Heart left ventricle (tissue), 16 donors: ENCODE data around the gene MEF2D. TPM values are rescaled to one million over a fixed set of nuclear protein-coding genes. Genes with fewer than 3 reads are reported as not detected.

Experiments used
- ATAC-seq, 4 donors: fragments of 200-7000 bp; cut with Tn5 transposase; one replicate each; pipeline ENCODE4 v1.9.1; 2020 to 2022; ENCODE audit warnings: moderate library complexity in 4 of 4, mild to moderate bottlenecking in 3 of 4, moderate number of reproducible peaks in 1 of 4
- DNase-seq, 5 donors: peaks; one replicate each; pipeline ENCODE4 v3.0.0-alpha.2; 2020
- H3K27ac ChIP-seq, 12 donors: fragments of 200-600 bp; sonication (generic) in 4 of 12; one replicate each; pipeline versions ENCODE4 v1.5.0 to v1.8.0; 2016 to 2022; ENCODE audit warnings: mild to moderate bottlenecking in 2 of 12
- H3K27me3 ChIP-seq, 9 donors: fragments of 200-600 bp; sonication (generic) in 2 of 9; one replicate each; pipeline versions ENCODE4 v1.5.1 to v1.8.0; 2016 to 2022; ENCODE audit warnings: mild to moderate bottlenecking in 3 of 9
- H3K36me3 ChIP-seq, 9 donors: fragments of 200-600 bp; sonication (generic) in 2 of 9; one replicate each; pipeline versions ENCODE4 v1.5.0 to v1.8.0; 2018 to 2022; ENCODE audit warnings: mild to moderate bottlenecking in 2 of 9
- H3K4me1 ChIP-seq, 12 donors: fragments of 200-600 bp; sonication (generic) in 4 of 12; one replicate each; pipeline versions ENCODE4 v1.5.0 to v1.8.0; 2016 to 2022; ENCODE audit warnings: mild to moderate bottlenecking in 3 of 12
- H3K4me3 ChIP-seq, 12 donors: fragments of 200-600 bp; sonication (generic) in 4 of 12; one replicate each; pipeline versions ENCODE4 v1.5.0 to v1.8.0; 2017 to 2022; ENCODE audit warnings: mild to moderate bottlenecking in 9 of 12, moderate library complexity in 4 of 12
- H3K9me3 ChIP-seq, 12 donors: fragments of 200-600 bp; sonication (generic) in 4 of 12; one replicate each; pipeline versions ENCODE4 v1.5.0 to v1.8.0; 2016 to 2022; ENCODE audit warnings: mild to moderate bottlenecking in 1 of 12
- POLR2A ChIP-seq, 2 donors: fragments of 450-650 bp; IDR thresholded peaks; one replicate each; pipeline ENCODE4 v1.6.1; 2017; ENCODE audit warnings: antibody characterized with exemption in 2 of 2, mild to moderate bottlenecking in 2 of 2, moderate library complexity in 2 of 2
- WGBS, 4 donors: extraction: QIAGEN DNeasy Blood & Tissue Kit in 2 of 4; methylation state at CpG; one replicate each; pipeline versions ENCODE4 v1.1.5 to v1.1.7; 2013 to 2018; 5-methylcytosine and 5-hydroxymethylcytosine counted together
- intact Hi-C, 10 donors: fragments of 100-400 bp; cut with DNase I; formaldehyde crosslinking; loops; one replicate each; pipeline versions ENCODE4 v1.11.1 to v1.14.2; 2022
- polyA plus RNA-seq, 2 donors: library from polyadenylated mRNA; stranded (reverse); fragments of 200-250 nt; gene quantifications; one replicate each; pipeline ENCODE4 v1.2.3, GENCODE V29; 2013
- total RNA-seq, 9 donors: library from RNA; depleted of rRNA in 2 of 9; stranded (reverse); fragments of >200 nt in 2 of 9; fragmentation: NEBNext Ultra II Directional in 3 of 9; extraction: Animal tissue kit (Norgen Biotek cat#: 25700) in 3 of 9; gene quantifications; one replicate each; pipeline versions ENCODE4 v1.1.0 to v1.2.4, GENCODE V29; 2016 to 2023
- TF ChIP-seq, protein P1 (sequence below), 12 donors: fragments of 200-600 bp; sonication (generic) in 4 of 12; IDR thresholded peaks; one replicate each; pipeline versions ENCODE4 v1.5.0 to v1.8.0; 2018 to 2022; ENCODE audit warnings: antibody characterized with exemption in 12 of 12, mild to moderate bottlenecking in 5 of 12
- donor health status: ischemic (EF 13 %, LVEDD 7.1; RV severe dilation, severe dysfunction).
- donor health status: healthy with polysubstance abuse.
- donor health status: DM: no; HTN: yes; CAD: no.
- donor health status: DM: no; HTN: no; CAD: no.
- donor health status: ischemic (EF 25% LVEDD 6.9; RV normal size, moderate dysfunction).
- donor health status: ischemic (EF 25% LVEDD 5.7; RV mildly dilated, moderate dysfunction).
- donor health status: healthy.
- donor health status: DM: yes; HTN: yes; CAD: no.
- donor health status: ischemic (EF 35%, LVEDD 5.7; RV mildly dilated, moderate dysfunction).
- donor health status: nonischemic (EF 11% LVEDD 7.7; RV severe dilation, severe dysfunction).
- donor health status: DM: yes; HTN: yes; CAD: no.
- donor health status: PGD.
- donor health status: ischemic (EF 29% LVEDD 5.4; RV normal size, mild dysfunction).
- donor health status: nonischemic (EF 23%, LVEDD 6.1; RV moderate dilation, normal function).

Gene MEF2D
- total and polyA plus RNA-seq, 11 donors, result 40.5 to 203 (median 92.3) TPM

DNA sequence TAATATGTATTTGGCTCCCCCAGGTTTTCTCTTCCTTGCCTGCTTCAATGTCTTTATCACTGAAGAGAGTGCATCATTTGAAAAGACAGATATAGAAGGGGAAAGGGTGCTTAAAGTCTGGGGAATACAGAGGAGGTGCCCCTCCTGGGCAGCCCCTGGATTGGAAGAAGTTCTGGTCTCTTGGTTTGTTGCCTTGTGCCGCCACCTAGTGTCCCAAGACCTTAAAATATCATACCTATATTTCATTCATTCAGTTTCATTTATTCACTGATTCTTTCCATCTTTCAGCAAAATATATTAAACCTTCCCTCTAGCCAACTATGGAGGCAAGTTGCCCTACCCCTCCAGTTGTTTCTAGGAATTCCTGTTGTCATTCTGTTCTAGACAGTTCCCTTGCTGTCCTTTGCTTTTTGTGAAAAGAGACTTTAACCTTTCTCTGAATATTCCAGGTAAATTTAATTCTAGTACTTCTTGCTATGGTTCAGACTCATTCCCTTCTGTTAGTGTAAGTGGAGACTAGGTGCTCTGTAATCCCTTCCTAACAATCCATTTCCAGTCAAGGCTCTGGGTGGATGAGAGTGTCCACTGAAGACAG lies 56.1 kb downstream of the MEF2D start:
- no peak overlapping the region for H3K4me3 ChIP-seq
- no peaks in the 10 kb centered on the region for H3K36me3 ChIP-seq
- intact Hi-C loops, result loop anchor here in 8 of 10 donors (1.0 to 10.0 kb wide), 3 partner anchors 59 to 90 kb away; no protein-coding TSS in a partner anchor
- peaks cover 0 to 10% (median 0%) of the 10 kb centered on the region in 12 donors for H3K4me1 ChIP-seq
- DNase-seq, result no peak
- WGBS, 4 donors, result 25 to 50% (median 33%) methylated on average over 1 of the region's 1 CpG
- no peak for TF ChIP-seq POLR2A (IDR thresholded peaks at IDR 0.05)
- TF ChIP-seq, protein P1, sequence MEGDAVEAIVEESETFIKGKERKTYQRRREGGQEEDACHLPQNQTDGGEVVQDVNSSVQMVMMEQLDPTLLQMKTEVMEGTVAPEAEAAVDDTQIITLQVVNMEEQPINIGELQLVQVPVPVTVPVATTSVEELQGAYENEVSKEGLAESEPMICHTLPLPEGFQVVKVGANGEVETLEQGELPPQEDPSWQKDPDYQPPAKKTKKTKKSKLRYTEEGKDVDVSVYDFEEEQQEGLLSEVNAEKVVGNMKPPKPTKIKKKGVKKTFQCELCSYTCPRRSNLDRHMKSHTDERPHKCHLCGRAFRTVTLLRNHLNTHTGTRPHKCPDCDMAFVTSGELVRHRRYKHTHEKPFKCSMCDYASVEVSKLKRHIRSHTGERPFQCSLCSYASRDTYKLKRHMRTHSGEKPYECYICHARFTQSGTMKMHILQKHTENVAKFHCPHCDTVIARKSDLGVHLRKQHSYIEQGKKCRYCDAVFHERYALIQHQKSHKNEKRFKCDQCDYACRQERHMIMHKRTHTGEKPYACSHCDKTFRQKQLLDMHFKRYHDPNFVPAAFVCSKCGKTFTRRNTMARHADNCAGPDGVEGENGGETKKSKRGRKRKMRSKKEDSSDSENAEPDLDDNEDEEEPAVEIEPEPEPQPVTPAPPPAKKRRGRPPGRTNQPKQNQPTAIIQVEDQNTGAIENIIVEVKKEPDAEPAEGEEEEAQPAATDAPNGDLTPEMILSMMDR (IDR thresholded peaks at IDR 0.05), result peak in 8 of 12 donors; percentile 22 to 40 (median 35)
- peaks cover 18 to 74% (median 51%) of the 10 kb centered on the region in 9 donors for H3K27me3 ChIP-seq
- no peaks in the 10 kb centered on the region for H3K9me3 ChIP-seq
- no peak for ATAC-seq
- no peak overlapping the region for H3K27ac ChIP-seq

GRCh38 chr1:156443286-156443685 lies 57.3 kb downstream of the MEF2D start:
- WGBS, 4 donors, result 62 to 71% (median 65%) methylated on average over 6 of the region's 6 CpGs
- H3K9me3 ChIP-seq, result no peaks in the 10 kb centered on the region
- peaks cover 22 to 83% (median 64%) of the 10 kb centered on the region in 9 donors for H3K27me3 ChIP-seq
- no peak for TF ChIP-seq POLR2A (IDR thresholded peaks at IDR 0.05)
- TF ChIP-seq, protein P1 (IDR thresholded peaks at IDR 0.05), result no peak
- H3K4me1 ChIP-seq, result peaks cover 0 to 10% (median 0%) of the 10 kb centered on the region in 12 donors
- no peak for DNase-seq
- intact Hi-C loops, result loop anchor here in 2 of 10 donors (1.0 to 10.0 kb wide), 2 partner anchors 56 to 88 kb away; no protein-coding TSS in a partner anchor
- no peak for ATAC-seq
- H3K27ac ChIP-seq, result no peak overlapping the region
- no peak overlapping the region for H3K4me3 ChIP-seq
- no peaks in the 10 kb centered on the region for H3K36me3 ChIP-seq

DNA sequence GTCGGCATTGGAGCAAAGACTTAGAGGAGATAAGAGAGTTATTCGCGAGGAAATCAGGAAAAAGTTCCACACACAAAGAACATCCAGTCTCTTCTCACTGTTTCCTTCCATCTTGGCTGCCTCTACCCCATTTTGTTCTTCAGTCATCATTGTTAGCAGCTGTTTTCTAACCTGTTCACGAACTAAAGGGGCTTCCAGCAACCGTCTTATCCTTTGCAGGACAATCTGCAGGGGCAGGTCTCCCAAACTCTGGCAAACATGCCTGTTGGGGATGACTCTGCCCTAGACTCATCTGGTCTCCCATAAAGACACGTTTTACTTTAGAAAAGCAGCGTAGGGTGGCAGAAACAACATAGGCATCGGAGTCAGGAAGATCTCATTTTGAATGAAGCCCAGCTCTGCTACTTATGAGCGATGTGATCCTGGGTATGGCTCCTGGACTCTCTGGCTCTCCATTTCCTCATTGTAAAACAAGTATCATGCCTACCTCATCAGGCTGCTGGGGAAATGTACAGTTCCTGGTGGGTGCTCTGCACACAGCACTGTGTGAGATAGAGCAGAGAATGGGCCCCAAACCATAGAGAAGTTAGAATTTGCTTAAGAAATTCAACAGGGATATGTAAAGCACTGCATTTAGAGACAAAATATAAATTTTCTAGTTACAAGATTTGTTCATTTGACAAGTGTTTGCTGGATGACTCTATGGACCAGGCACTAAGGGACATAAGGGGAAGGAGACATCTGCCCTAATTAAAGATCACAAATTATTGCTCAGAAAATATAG lies 59.7 kb downstream of the MEF2D start:
- no peak for ATAC-seq
- DNase-seq, result no peak
- Histone ChIP-seq H3K4me1 (peaks cover 0 to 17% (median 9%) of the 10 kb centered on the region in 12 donors), H3K27ac (no peak overlapping the region), H3K27me3 (peaks cover 44 to 100% (median 88%) of the 10 kb centered on the region in 9 donors), H3K4me3 (no peak overlapping the region), H3K36me3 (no peaks in the 10 kb centered on the region), H3K9me3 (no peaks in the 10 kb centered on the region)
- TF ChIP-seq, protein P1 (IDR thresholded peaks at IDR 0.05), result no peak
- TF ChIP-seq POLR2A (IDR thresholded peaks at IDR 0.05), result no peak
- WGBS, 4 donors, result 23 to 40% (median 29%) methylated on average over 9 of the region's 9 CpGs
- intact Hi-C loops, result loop anchor here in 1 of 10 donors (10.0 kb wide), 1 partner anchor 86 kb away; no protein-coding TSS in a partner anchor

DNA sequence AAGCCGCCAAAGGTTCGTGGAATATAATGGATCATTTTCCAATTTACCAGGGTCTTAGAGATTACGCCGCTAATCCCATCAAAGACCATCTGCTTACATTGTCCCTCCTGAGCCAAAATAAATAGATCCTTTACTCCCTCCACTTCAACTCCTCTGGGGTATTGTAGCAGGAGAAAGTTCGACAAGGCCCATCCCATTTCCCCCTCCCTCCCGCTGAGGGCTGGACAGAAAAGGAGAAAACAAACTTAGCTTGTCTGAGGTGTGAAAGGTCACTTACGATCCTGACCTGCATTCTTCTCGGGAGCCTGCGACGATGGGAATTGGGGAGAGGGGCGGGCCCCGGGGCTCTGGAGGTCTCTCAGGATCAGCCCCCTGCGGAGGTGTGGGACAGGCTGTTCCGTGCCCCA lies 60.8 kb downstream of the MEF2D start:
- no peaks in the 10 kb centered on the region for H3K9me3 ChIP-seq
- H3K27me3 ChIP-seq, result peaks cover 49 to 100% (median 96%) of the 10 kb centered on the region in 9 donors
- ATAC-seq, result no peak
- H3K36me3 ChIP-seq, result no peaks in the 10 kb centered on the region
- intact Hi-C loops, result loop anchor here in 1 of 10 donors (10.0 kb wide), 1 partner anchor 85 kb away; no protein-coding TSS in a partner anchor
- TF ChIP-seq, protein P1 (IDR thresholded peaks at IDR 0.05), result no peak
- no peak for TF ChIP-seq POLR2A (IDR thresholded peaks at IDR 0.05)
- no peak overlapping the region for H3K27ac ChIP-seq
- 15 to 27% (median 20%) methylated on average over 12 to 14 of the region's 14 CpGs for WGBS, 4 donors
- H3K4me1 ChIP-seq, result peaks cover 3 to 19% (median 14%) of the 10 kb centered on the region in 12 donors
- no peak overlapping the region for H3K4me3 ChIP-seq
- no peak for DNase-seq
